Muscle layer of duodenum (tissue), 2 donors: Measurements from ENCODE around the gene CCDC141.

ENCODE experiments used
- H3K27ac ChIP-seq: one replicate; pipeline ENCODE4 v1.7.0; 2013; ENCODE audit warnings: mild to moderate bottlenecking, low read length
- H3K27me3 ChIP-seq: one replicate; pipeline ENCODE4 v1.7.0; 2013; ENCODE audit warnings: low read depth, mild to moderate bottlenecking, control low read depth, low read length
- H3K36me3 ChIP-seq, 2 donors: one replicate each; pipeline ENCODE4 v1.7.0; 2013; ENCODE audit warnings: low read length in 2 of 2, control low read depth in 1 of 2, mild to moderate bottlenecking in 1 of 2; ENCODE audit not compliant: insufficient read depth in 2 of 2, control insufficient read depth in 1 of 2
- H3K4me1 ChIP-seq, 2 donors: one replicate each; pipeline ENCODE4 v1.7.0; 2013; ENCODE audit warnings: low read length in 2 of 2, mild to moderate bottlenecking in 2 of 2, control low read depth in 1 of 2, moderate library complexity in 1 of 2; ENCODE audit not compliant: insufficient read depth in 2 of 2, control insufficient read depth in 1 of 2
- H3K4me3 ChIP-seq, 2 donors: one replicate each; pipeline ENCODE4 v1.7.0; 2013; ENCODE audit warnings: low read length in 2 of 2, low read depth in 1 of 2, mild to moderate bottlenecking in 1 of 2
- H3K9me3 ChIP-seq, 2 donors: one replicate each; pipeline ENCODE4 v1.7.0; 2013; ENCODE audit warnings: low read length in 2 of 2, control low read depth in 1 of 2, mild to moderate bottlenecking in 1 of 2; ENCODE audit not compliant: control insufficient read depth in 1 of 2
- donor health status: healthy.

CCDC141 gene

GRCh38 chr2:178844269-178844668 is 205.7 kb downstream of the CCDC141 start:
- H3K9me3 ChIP-seq: no peaks in the 10 kb centered on the region
- H3K27me3 ChIP-seq: no peaks in the 10 kb centered on the region
- no peaks in the 10 kb centered on the region for H3K36me3 ChIP-seq
- H3K27ac ChIP-seq: no peak overlapping the region
- peaks cover 0 to 24% of the 10 kb centered on the region in 2 donors for H3K4me1 ChIP-seq
- no peak overlapping the region for H3K4me3 ChIP-seq

DNA sequence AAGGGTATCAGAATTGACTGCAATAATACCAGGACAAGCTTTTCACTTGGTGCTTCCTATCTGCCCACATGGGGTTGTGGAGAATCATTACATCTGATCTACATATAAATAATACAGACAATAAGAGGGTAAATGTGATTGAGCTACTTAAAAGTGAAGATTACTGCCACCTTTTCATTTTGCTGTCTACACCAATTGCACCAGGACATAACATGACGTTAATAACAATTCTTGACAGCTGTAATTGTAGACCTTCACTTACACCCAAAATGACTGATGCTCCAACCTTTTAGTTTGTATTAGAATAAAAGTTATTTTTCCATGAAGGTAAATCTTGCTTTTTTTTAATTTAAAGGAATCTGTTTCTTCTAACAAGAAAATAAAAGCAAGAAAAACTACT is 206.2 kb downstream of the CCDC141 start:
- Histone ChIP-seq H3K36me3 (no peaks in the 10 kb centered on the region), H3K4me1 (peaks cover 0 to 24% of the 10 kb centered on the region in 2 donors), H3K9me3 (no peaks in the 10 kb centered on the region), H3K27me3 (no peaks in the 10 kb centered on the region), H3K4me3 (no peak overlapping the region), H3K27ac (no peak overlapping the region)

GRCh38 chr2:178836807-178837206 is 213.1 kb downstream of the CCDC141 start:
- Histone ChIP-seq H3K27ac (no peak overlapping the region), H3K36me3 (no peaks in the 10 kb centered on the region), H3K9me3 (no peaks in the 10 kb centered on the region), H3K4me1 (no peaks in the 10 kb centered on the region), H3K27me3 (no peaks in the 10 kb centered on the region), H3K4me3 (no peak overlapping the region)

GRCh38 chr2:178834086-178834485 is 215.9 kb downstream of the CCDC141 start:
- no peak overlapping the region for H3K4me3 ChIP-seq
- no peaks in the 10 kb centered on the region for H3K36me3 ChIP-seq
- H3K27ac ChIP-seq: no peak overlapping the region

DNA sequence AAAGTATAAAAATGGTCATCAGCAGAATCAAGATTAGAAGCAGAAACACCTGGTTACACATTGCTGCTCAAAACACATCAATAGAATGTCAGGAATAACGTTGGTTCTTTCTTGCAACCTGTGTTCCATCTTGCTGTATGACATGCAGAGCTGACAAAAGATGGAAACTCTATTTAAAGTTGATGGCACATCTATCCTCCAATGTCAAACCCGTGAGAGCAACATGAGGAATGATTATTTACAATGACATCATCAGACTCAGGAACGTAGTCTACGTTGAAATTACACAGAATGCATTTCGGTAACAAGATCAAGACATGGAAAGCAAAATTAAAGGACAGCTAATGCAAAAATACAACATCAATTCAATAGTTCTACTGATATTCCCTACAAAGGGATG is 216.6 kb downstream of the CCDC141 start:
- Histone ChIP-seq H3K4me1 (no peaks in the 10 kb centered on the region), H3K9me3 (no peaks in the 10 kb centered on the region), H3K36me3 (no peaks in the 10 kb centered on the region), H3K27me3 (no peaks in the 10 kb centered on the region), H3K4me3 (no peak overlapping the region), H3K27ac (no peak overlapping the region)

More at GRCh38 chr2:178834086-178834485, 215.9 kb downstream of the CCDC141 start:
- no peaks in the 10 kb centered on the region for H3K4me1 ChIP-seq
- no peaks in the 10 kb centered on the region for H3K9me3 ChIP-seq
- H3K27me3 ChIP-seq: no peaks in the 10 kb centered on the region

DNA sequence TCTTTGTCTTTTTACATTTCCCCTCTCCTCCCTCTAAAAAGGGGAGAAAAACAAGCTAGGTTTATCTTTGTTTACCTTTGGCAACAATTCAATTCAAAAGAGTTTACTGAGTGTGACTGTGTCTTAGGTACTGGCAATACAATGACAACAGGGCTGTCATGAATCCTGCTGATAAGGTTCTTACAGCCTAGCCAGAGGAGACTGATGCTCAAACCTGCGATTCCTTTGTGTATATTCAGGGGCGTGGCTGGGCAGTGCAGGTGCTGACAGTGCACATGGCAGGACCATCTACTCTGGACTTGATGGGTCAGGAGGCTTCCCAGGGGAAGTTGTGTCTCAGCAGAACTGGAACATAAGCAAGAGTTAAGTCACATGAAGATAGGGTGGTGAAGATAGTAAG is 219.5 kb downstream of the CCDC141 start:
- Histone ChIP-seq H3K27ac (no peak overlapping the region), H3K9me3 (no peaks in the 10 kb centered on the region), H3K36me3 (no peaks in the 10 kb centered on the region), H3K4me3 (no peak overlapping the region), H3K27me3 (no peaks in the 10 kb centered on the region), H3K4me1 (no peaks in the 10 kb centered on the region)

DNA sequence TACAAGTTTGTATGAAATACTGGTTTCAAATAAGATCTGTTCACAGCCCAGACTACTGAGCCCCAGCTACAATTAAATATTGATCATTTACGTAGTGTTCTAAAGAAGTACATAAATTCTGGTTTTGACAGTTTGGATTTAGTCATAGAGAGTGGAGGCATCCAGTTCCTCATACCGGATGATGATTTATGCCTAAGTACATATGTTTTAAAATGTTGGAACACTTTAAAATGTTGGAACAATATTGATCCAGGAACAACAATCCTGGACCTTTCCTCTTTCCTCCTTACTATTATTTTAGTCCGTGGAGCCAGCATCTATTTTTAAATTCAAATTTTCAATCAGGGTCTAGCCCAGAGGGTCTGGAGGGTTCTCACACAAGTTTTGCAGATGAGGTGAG is 220.0 kb downstream of the CCDC141 start:
- H3K4me1 ChIP-seq: no peaks in the 10 kb centered on the region
- no peak overlapping the region for H3K4me3 ChIP-seq
- H3K9me3 ChIP-seq: no peaks in the 10 kb centered on the region
- no peaks in the 10 kb centered on the region for H3K27me3 ChIP-seq
- H3K36me3 ChIP-seq: no peaks in the 10 kb centered on the region
- no peak overlapping the region for H3K27ac ChIP-seq

- no peak overlapping the region for H3K4me3 ChIP-seq
- no peaks in the 10 kb centered on the region for H3K27me3 ChIP-seq
- no peaks in the 10 kb centered on the region for H3K36me3 ChIP-seq
- H3K4me1 ChIP-seq: no peaks in the 10 kb centered on the region
- no peaks in the 10 kb centered on the region for H3K9me3 ChIP-seq
- H3K27ac ChIP-seq: no peak overlapping the region
Observed at GRCh38 chr2:178829299-178829960, 220.5 kb downstream of the CCDC141 start.

DNA sequence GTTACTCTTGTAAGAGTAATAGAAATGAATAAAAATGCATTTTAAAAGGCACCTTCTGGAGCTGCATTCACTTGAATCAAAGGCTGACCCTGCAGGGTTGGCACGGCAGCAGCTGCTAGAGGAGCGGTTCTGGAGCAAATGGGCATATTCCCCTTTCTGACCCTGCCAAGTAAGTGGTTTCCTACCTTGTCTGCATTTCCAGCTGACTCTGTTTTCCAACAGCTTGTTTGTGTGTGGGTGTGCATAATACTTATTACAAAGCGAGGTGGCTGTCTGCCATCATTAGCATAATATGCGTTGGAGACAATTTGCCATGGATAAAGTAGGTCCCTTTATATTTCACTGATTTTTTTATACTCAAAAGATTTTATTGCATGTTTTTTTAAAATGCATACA is 221.5 kb downstream of the CCDC141 start:
- no peaks in the 10 kb centered on the region for H3K4me1 ChIP-seq
- no peaks in the 10 kb centered on the region for H3K9me3 ChIP-seq
- H3K27me3 ChIP-seq: no peaks in the 10 kb centered on the region
- H3K36me3 ChIP-seq: no peaks in the 10 kb centered on the region
- no peak overlapping the region for H3K4me3 ChIP-seq
- H3K27ac ChIP-seq: no peak overlapping the region

- H3K27me3 ChIP-seq: no peaks in the 10 kb centered on the region
- H3K4me3 ChIP-seq: no peak overlapping the region
- H3K9me3 ChIP-seq: no peaks in the 10 kb centered on the region
- H3K36me3 ChIP-seq: no peaks in the 10 kb centered on the region
- H3K27ac ChIP-seq: no peak overlapping the region
- no peaks in the 10 kb centered on the region for H3K4me1 ChIP-seq
Observed at GRCh38 chr2:178827739-178828485, 222.0 kb downstream of the CCDC141 start.

DNA sequence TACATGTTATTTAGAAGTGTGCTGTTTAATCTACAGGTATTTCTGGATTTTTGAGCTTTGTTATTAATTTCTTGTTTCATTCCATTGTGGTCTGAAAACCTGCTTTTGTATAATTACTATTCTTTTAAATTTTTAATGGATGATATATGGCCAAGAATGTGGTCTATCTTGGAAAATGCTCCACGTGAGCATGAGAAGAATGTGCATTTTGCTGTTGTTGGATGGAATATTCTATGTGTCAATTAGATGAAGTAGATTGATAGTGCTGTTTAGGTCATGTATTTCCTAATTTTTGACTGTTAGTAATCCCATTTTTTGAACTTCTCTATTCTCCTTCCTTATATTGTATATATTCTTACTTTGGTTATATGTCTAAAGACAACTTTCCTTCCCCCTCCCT is 222.8 kb downstream of the CCDC141 start:
- no peaks in the 10 kb centered on the region for H3K9me3 ChIP-seq
- H3K4me3 ChIP-seq: no peak overlapping the region
- no peaks in the 10 kb centered on the region for H3K36me3 ChIP-seq
- no peaks in the 10 kb centered on the region for H3K27me3 ChIP-seq
- no peak overlapping the region for H3K27ac ChIP-seq
- no peaks in the 10 kb centered on the region for H3K4me1 ChIP-seq

DNA sequence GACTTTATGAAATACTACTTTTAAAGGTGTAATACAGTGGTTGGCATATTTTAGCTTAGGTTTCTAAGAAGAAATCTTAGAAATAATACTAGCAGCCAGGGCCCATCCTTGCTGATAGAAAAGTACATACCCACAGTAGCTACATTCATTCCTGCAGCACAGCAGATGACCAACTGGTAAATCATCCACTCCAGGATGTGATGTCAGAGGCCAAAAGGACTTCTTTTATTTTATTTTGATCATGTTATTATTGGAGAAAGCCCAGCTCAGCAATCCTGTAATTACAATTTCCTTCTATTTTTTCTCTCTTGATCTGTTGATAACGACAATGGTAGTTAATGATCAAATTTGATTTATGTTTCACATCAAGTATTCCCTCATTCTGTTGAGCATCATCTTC is 224.8 kb downstream of the CCDC141 start:
- Histone ChIP-seq H3K4me3 (no peak overlapping the region), H3K36me3 (no peaks in the 10 kb centered on the region), H3K27ac (no peak overlapping the region), H3K9me3 (no peaks in the 10 kb centered on the region), H3K4me1 (no peaks in the 10 kb centered on the region), H3K27me3 (no peaks in the 10 kb centered on the region)
